RWPE2 (cell line): ENCODE results near the gene RNF181.
"Not testable (repeated sequence)": the region's sequence is repeated elsewhere in the genome, so short reads cannot be mapped to it uniquely, and the experiment has no call there.

Source experiments
- ATAC-seq: fragments of 200-7000 bp; cut with Tn5 transposase; 3 replicates; pipeline ENCODE4 v1.9.1; 2021; ENCODE audit warnings: low read depth
- DNase-seq: peaks from one replicate; pipeline ENCODE4 v3.0.0-alpha.2; 2020; ENCODE audit warnings: low spot score
- H3K27ac ChIP-seq: fragments of 450-650 bp; 2 replicates; pipeline ENCODE4 v1.5.1; 2017; ENCODE audit warnings: mild to moderate bottlenecking; ENCODE audit not compliant: poor library complexity, severe bottlenecking
- H3K27me3 ChIP-seq: fragments of 250-450 bp; sonication (Bioruptor Pico); 2 replicates; pipeline ENCODE4 v1.5.1; 2021; ENCODE audit warnings: mild to moderate bottlenecking, moderate library complexity; ENCODE audit not compliant: insufficient read depth, poor library complexity, severe bottlenecking
- H3K36me3 ChIP-seq: fragments of 250-450 bp; sonication (Bioruptor Pico); 2 replicates; pipeline ENCODE4 v1.5.1; 2020; ENCODE audit warnings: low read depth, mild to moderate bottlenecking, moderate library complexity
- H3K4me1 ChIP-seq: fragments of 250-450 bp; sonication (Bioruptor Pico); 2 replicates; pipeline ENCODE4 v1.5.1; 2021; ENCODE audit warnings: mild to moderate bottlenecking, moderate library complexity; ENCODE audit not compliant: insufficient read depth, poor library complexity, severe bottlenecking
- H3K4me3 ChIP-seq: fragments of 250-450 bp; sonication (Bioruptor Pico); 2 replicates; pipeline ENCODE4 v1.5.1; 2021; ENCODE audit warnings: mild to moderate bottlenecking, moderate library complexity; ENCODE audit not compliant: severe bottlenecking
- H3K9me3 ChIP-seq: fragments of 250-450 bp; sonication (Bioruptor Pico); 2 replicates; pipeline ENCODE4 v1.5.1; 2021; ENCODE audit warnings: mild to moderate bottlenecking, moderate library complexity; ENCODE audit not compliant: severe bottlenecking
- TF ChIP-seq, protein P1 (sequence below): fragments of 450-650 bp; IDR thresholded peaks from one replicate; pipeline ENCODE4 v1.5.1; 2017; ENCODE audit warnings: mild to moderate bottlenecking, moderate library complexity; ENCODE audit not compliant: poor library complexity, severe bottlenecking

The RNF181 gene

DNA sequence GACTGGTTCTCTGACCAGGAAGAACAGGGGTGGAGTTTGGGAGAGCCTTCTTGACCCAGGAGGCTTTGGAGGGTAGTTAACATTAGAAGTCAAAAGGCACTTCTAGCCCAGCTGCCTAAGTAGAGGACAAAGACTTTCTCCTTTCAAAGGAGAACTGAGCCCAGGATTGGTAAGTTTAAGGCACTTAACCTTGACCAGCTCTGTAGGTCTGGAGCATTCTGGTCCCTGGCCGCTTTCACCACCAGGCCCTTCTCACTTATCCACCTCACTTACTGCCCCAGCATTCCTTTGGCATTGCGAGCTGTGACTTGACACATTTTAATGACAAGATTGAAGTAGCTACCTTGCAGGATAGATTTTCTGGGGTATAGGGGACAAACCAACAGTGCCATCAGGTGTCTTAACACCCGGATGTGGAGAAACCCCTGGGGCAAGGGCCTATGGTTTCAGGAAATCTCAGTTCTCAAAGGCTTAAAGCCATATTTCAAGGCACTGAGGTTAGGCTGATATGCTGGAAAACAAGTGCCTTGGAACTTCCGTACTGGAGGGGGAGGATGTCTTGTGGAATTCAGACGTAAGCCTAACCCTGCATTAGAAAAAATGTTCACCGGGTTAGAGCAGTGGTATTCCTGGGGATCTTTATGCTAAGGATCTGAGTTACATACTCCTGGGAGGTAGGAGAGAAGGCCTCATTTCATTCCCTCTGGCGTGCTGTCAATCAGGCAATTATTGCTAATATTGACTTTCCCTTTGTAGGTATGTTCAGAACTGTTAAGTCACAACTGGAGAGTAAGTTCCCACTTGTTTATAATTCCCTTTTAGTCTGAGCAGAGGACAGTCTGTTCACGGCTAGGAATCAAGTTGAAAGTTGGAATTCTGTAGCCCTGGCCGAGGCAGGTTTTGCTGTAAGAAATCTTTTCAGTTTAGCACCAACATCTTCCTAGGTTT lies 12.0 kb downstream of the RNF181 start:
- DNase-seq (no peak), ATAC-seq (no peak)
- TF ChIP-seq, protein P1, sequence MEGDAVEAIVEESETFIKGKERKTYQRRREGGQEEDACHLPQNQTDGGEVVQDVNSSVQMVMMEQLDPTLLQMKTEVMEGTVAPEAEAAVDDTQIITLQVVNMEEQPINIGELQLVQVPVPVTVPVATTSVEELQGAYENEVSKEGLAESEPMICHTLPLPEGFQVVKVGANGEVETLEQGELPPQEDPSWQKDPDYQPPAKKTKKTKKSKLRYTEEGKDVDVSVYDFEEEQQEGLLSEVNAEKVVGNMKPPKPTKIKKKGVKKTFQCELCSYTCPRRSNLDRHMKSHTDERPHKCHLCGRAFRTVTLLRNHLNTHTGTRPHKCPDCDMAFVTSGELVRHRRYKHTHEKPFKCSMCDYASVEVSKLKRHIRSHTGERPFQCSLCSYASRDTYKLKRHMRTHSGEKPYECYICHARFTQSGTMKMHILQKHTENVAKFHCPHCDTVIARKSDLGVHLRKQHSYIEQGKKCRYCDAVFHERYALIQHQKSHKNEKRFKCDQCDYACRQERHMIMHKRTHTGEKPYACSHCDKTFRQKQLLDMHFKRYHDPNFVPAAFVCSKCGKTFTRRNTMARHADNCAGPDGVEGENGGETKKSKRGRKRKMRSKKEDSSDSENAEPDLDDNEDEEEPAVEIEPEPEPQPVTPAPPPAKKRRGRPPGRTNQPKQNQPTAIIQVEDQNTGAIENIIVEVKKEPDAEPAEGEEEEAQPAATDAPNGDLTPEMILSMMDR = no peak
- Histone ChIP-seq H3K4me1 (peaks cover 20% of the 10 kb centered on the region), H3K4me3 (no peak overlapping the region), H3K36me3 (peaks cover 14% of the 10 kb centered on the region), H3K27me3 (no peaks in the 10 kb centered on the region), H3K27ac (no peak overlapping the region), H3K9me3 (no peaks in the 10 kb centered on the region)

- no peak for DNase-seq
Observed at GRCh38 chr2:85611217-85611704, 15.7 kb downstream of the RNF181 start.

DNA sequence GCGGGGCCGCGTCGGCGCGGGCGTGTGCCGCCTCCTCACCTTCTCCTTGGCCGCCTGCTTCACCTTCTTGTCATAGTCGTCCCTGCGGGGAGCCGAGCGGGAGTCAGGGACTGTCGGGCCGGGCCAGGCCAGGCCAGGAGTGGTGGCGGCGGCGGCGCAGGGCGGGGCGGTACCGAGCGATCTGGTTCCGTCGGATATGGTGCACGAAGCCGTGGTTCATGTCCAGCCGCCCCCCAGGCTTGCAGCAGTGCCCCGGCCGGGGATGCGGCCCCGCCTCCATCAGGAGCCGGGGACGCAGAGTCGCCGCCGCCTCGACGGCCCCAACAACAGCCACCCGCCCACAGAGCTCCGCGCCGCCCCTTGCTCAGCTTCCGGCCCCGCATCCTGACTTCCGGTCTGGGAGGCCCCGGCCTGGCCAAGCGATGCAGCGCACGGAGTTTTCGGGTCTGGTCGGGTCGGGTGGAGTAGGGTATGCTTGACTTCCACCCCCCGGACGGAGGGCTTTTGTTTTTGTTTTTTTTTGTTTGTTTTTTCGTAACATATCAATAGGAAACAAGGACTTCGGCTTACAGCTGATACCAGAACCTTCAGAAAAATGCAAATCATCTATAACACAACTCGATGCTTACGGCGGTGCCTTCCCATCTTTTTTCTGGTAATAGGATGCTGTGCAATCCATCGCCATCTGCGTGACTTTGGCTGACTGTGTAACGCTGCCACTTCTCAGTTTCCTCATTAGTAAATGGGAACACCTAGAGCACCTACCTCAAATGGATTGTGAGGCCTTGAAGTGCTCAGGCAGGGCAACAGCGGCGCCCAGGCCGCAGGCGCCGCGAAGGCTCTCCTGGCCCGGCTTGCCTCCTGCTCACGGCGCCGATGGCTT lies 16.4 kb downstream of the RNF181 start, which contains the start of gene C2orf68:
Gene C2orf68, minus strand, starts transcription at position 362 of the 883 bp plus-strand sequence. Its CDS starts 82 bp downstream, at position 280.
- Histone ChIP-seq H3K27me3 (no peaks in the 10 kb centered on the region), H3K36me3 (peaks cover 17% of the 10 kb centered on the region), H3K9me3 (no peaks in the 10 kb centered on the region), H3K4me3 (peak within 1 kb of the TSS; percentile 82), H3K27ac (peak within 1 kb of the TSS; percentile 73), H3K4me1 (no peaks in the 10 kb centered on the region)
- peak; percentile 89 for DNase-seq
- TF ChIP-seq, protein P1 = no peak
- ATAC-seq = peak; percentile 82

More at GRCh38 chr2:85611217-85611704, 15.7 kb downstream of the RNF181 start:
- no peaks in the 10 kb centered on the region for H3K4me1 ChIP-seq
- TF ChIP-seq, protein P1 = no peak
- no peaks in the 10 kb centered on the region for H3K9me3 ChIP-seq
- H3K4me3 ChIP-seq = peak overlapping the region; percentile 82
- peaks cover 14% of the 10 kb centered on the region for H3K36me3 ChIP-seq
- ATAC-seq = peak; percentile 37
- H3K27ac ChIP-seq = peak overlapping the region; percentile 73
- H3K27me3 ChIP-seq = no peaks in the 10 kb centered on the region

DNA sequence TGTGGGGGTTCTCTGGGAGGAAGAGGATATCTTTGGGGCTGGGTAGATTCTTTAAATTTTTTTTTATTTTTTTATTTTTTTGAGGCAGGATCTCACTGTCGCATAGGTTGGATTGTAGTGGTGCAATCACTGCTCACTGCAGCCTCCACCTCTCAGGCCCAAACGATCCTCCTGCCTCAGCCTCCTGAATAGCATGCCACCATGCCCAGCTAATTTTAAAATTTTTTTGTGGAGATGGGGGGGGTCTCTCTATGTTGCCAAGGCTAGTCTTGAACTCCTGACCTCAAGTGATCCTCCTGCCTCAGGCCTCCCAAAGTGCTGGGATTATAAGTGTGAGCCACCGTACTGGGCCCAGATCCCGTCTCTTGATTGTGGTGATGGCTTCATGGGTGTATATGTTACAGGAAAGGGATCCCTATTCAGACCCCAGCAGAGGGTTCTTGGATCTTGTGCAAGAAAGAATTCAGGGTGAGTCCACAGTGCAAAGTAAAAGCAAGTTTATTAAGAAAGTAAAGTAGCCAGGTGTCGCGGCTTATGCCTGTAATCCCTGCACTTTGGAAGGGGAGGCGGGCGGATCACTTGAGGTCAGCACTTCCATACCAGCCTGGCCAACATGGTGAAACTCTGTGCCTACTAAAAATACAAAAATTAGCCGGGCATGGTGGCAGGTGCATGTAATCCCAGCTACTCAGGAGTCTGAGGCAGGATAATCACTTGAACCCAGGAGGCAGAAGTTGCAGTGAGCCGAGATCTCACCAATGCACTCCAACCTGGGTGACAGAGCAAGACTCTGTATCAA lies 18.4 kb downstream of the RNF181 start:
- TF ChIP-seq, protein P1 = no peak
- no peak overlapping the region for H3K4me3 ChIP-seq
- no peak for ATAC-seq
- no peaks in the 10 kb centered on the region for H3K27me3 ChIP-seq
- H3K36me3 ChIP-seq = peaks cover 31% of the 10 kb centered on the region
- H3K9me3 ChIP-seq = no peaks in the 10 kb centered on the region
- no peak overlapping the region for H3K27ac ChIP-seq
- DNase-seq = no peak
- H3K4me1 ChIP-seq = peaks cover 7% of the 10 kb centered on the region

GRCh38 chr2:85614757-85615156 lies 19.2 kb downstream of the RNF181 start:
- not testable (repeated sequence) for H3K4me3 ChIP-seq, ATAC-seq, DNase-seq, H3K27me3 ChIP-seq, H3K9me3 ChIP-seq, H3K27ac ChIP-seq
- Histone ChIP-seq H3K4me1 (peaks cover 11% of the 10 kb centered on the region), H3K36me3 (peaks cover 34% of the 10 kb centered on the region)
